ENCODE results near the gene ST3GAL3.

GRCh38 chr1:43970502-43970901 lies 263.2 kb downstream of the ST3GAL3 start:
- TF ChIP-seq CTCF (conservative IDR thresholded peaks at IDR 0.05; ENCODE audit: low read depth in 2 of 2): no peak
- no peak for TF ChIP-seq REST (IDR thresholded peaks at IDR 0.05; ENCODE audit: unreplicated experiment)
- no peak for TF ChIP-seq EZH2 (IDR thresholded peaks at IDR 0.05; ENCODE audit: low read depth, unreplicated experiment)
- no peak for TF ChIP-seq POLR2AphosphoS5 (IDR thresholded peaks at IDR 0.05; ENCODE audit: low read depth)
- no peak for TF ChIP-seq EZH2phosphoT487 (IDR thresholded peaks at IDR 0.05; ENCODE audit: unreplicated experiment)
- TF ChIP-seq JUNB (IDR thresholded peaks at IDR 0.05; ENCODE audit: unreplicated experiment): no peak
- TF ChIP-seq NANOG (IDR thresholded peaks at IDR 0.05; ENCODE audit: borderline replicate concordance): no peak
- TF ChIP-seq CREB1 (CRISPR knock-in tag; IDR thresholded peaks at IDR 0.05; ENCODE audit: low read depth): no peak
- TF ChIP-seq ZNF114 (CRISPR knock-in tag; IDR thresholded peaks at IDR 0.05): no peak
- no peak for TF ChIP-seq STAT1 (IDR thresholded peaks at IDR 0.05; ENCODE audit: unreplicated experiment)

All from GM23338 (cell line).